Mesenchymal stem cell (in vitro differentiated cells and primary cell): ENCODE data around the gene SLIT3.

Experiments used
- DNase-seq: peaks from one replicate; pipeline ENCODE4 v3.0.0-alpha.2; 2013
- H2AFZ ChIP-seq: one replicate; pipeline ENCODE4 v1.6.1; 2013; ENCODE audit warnings: low read depth, mild to moderate bottlenecking, control low read depth, inconsistent platforms, low read length, moderate library complexity
- H2AK5ac ChIP-seq: 2 replicates; pipeline ENCODE4 v1.6.1; 2013; ENCODE audit warnings: low read length, moderate library complexity, mild to moderate bottlenecking, inconsistent platforms; ENCODE audit not compliant: severe bottlenecking
- H2BK120ac ChIP-seq: one replicate; pipeline ENCODE4 v1.6.1; 2013; ENCODE audit warnings: low read depth, mild to moderate bottlenecking, inconsistent platforms, low read length, moderate library complexity
- H2BK12ac ChIP-seq, 2 experiments: one replicate each; pipeline ENCODE4 v1.6.1; 2013; ENCODE audit warnings: inconsistent platforms in 2 of 2, low read length in 2 of 2, mild to moderate bottlenecking in 2 of 2, moderate library complexity in 2 of 2, control low read depth in 1 of 2
- H2BK15ac ChIP-seq: one replicate; pipeline ENCODE4 v1.6.1; 2013; ENCODE audit warnings: mild to moderate bottlenecking, low read depth, inconsistent platforms; ENCODE audit not compliant: poor library complexity, severe bottlenecking
- H2BK5ac ChIP-seq: 2 replicates; pipeline ENCODE4 v1.6.1; 2013; ENCODE audit warnings: low read depth, mild to moderate bottlenecking, low read length, control low read depth, inconsistent platforms; ENCODE audit not compliant: poor library complexity, severe bottlenecking
- H3K14ac ChIP-seq, 2 experiments: one replicate each; pipeline ENCODE4 v1.6.1; 2013; ENCODE audit warnings: inconsistent platforms in 2 of 2, low read length in 2 of 2, control low read depth in 1 of 2, mild to moderate bottlenecking in 1 of 2, moderate library complexity in 1 of 2
- H3K18ac ChIP-seq, 2 experiments: one replicate each; pipeline ENCODE4 v1.6.1; 2013; ENCODE audit warnings: inconsistent platforms in 2 of 2, low read length in 2 of 2, control low read depth in 1 of 2, low read depth in 1 of 2, mild to moderate bottlenecking in 1 of 2
- H3K23ac ChIP-seq, 2 experiments: one replicate each; pipeline ENCODE4 v1.6.1; 2013; ENCODE audit warnings: inconsistent platforms in 2 of 2, low read length in 2 of 2, mild to moderate bottlenecking in 2 of 2, moderate library complexity in 2 of 2, control low read depth in 1 of 2
- H3K27ac ChIP-seq: 2 replicates; pipeline ENCODE4 v1.5.1; 2013; ENCODE audit warnings: mild to moderate bottlenecking, moderate library complexity, low read length, control low read depth, inconsistent platforms; ENCODE audit not compliant: poor library complexity, severe bottlenecking
- H3K27me3 ChIP-seq, 2 experiments: 2 replicates each; pipeline versions ENCODE4 v1.6.1 to v1.7.0; 2013; ENCODE audit warnings: low read length in 2 of 2, mild to moderate bottlenecking in 2 of 2, moderate library complexity in 2 of 2, control low read depth in 1 of 2, inconsistent platforms in 1 of 2; ENCODE audit not compliant: control insufficient read depth in 1 of 2, insufficient read depth in 1 of 2
- H3K36me3 ChIP-seq, 2 experiments: 2 replicates each; pipeline versions ENCODE4 v1.6.1 to v1.7.0; 2013; ENCODE audit warnings: low read length in 2 of 2, control low read depth in 1 of 2, inconsistent platforms in 1 of 2, low read depth in 1 of 2, mild to moderate bottlenecking in 1 of 2; ENCODE audit not compliant: insufficient read depth in 2 of 2, control insufficient read depth in 1 of 2
- H3K4ac ChIP-seq, 2 experiments: one replicate each; pipeline ENCODE4 v1.6.1; 2013; ENCODE audit warnings: inconsistent platforms in 2 of 2, low read length in 2 of 2, mild to moderate bottlenecking in 2 of 2, moderate library complexity in 2 of 2, control low read depth in 1 of 2, low read depth in 1 of 2
- H3K4me1 ChIP-seq: 2 replicates; pipeline ENCODE4 v1.6.1; 2013; ENCODE audit warnings: low read depth, low read length, control low read depth; ENCODE audit not compliant: control insufficient read depth, insufficient read depth
- H3K4me2 ChIP-seq: 2 replicates; pipeline ENCODE4 v1.6.1; 2013; ENCODE audit warnings: low read length, mild to moderate bottlenecking, inconsistent platforms; ENCODE audit not compliant: poor library complexity, severe bottlenecking
- H3K4me3 ChIP-seq, 2 experiments: 2 replicates each; pipeline versions ENCODE4 v1.5.1 to v1.7.0; 2013; ENCODE audit warnings: low read length in 2 of 2, mild to moderate bottlenecking in 2 of 2, control low read depth in 1 of 2, low read depth in 1 of 2; ENCODE audit not compliant: insufficient read depth in 1 of 2
- H3K79me1 ChIP-seq: replicated peaks from 2 replicates; pipeline ENCODE4 v1.6.1; 2013; ENCODE audit warnings: mild to moderate bottlenecking, control low read depth, low read length, inconsistent platforms; ENCODE audit not compliant: poor library complexity, severe bottlenecking
- H3K9ac ChIP-seq: 2 replicates; pipeline ENCODE4 v1.7.0; 2013; ENCODE audit warnings: mild to moderate bottlenecking, low read length, moderate library complexity
- H3K9me3 ChIP-seq: 2 replicates; pipeline ENCODE4 v1.7.0; 2013; ENCODE audit warnings: mild to moderate bottlenecking, low read length; ENCODE audit not compliant: control insufficient read depth
- H4K8ac ChIP-seq: one replicate; pipeline ENCODE4 v1.6.1; 2013; ENCODE audit warnings: inconsistent platforms, mild to moderate bottlenecking, low read length, moderate library complexity
- H4K91ac ChIP-seq: one replicate; pipeline ENCODE4 v1.6.1; 2013; ENCODE audit warnings: mild to moderate bottlenecking, low read length, inconsistent platforms
- WGBS: methylation state at CpG from one replicate; pipeline ENCODE4 v1.1.7; 2013; ENCODE audit warnings: mixed read lengths; 5-methylcytosine and 5-hydroxymethylcytosine counted together

Gene SLIT3

GRCh38 chr5:168932400-168933189, 368.3 kb downstream of the SLIT3 start:
- Histone ChIP-seq H4K91ac (no peak overlapping the region), H3K4ac (no peak overlapping the region)

GRCh38 chr5:168931638-168932345, 369.1 kb downstream of the SLIT3 start:
- no peak overlapping the region for H3K23ac ChIP-seq
- H2BK120ac ChIP-seq = no peak overlapping the region
- H2AK5ac ChIP-seq = no peak overlapping the region
- no peak overlapping the region for H2AFZ ChIP-seq
- peaks cover 0 to 4% of the 10 kb centered on the region in 2 experiments for H3K27me3 ChIP-seq
- peaks cover 7% of the 10 kb centered on the region for H3K4me1 ChIP-seq
- no peak overlapping the region for H3K18ac ChIP-seq
- H3K9ac ChIP-seq = peak overlapping the region; percentile 51
- no peak overlapping the region for H4K91ac ChIP-seq
- H2BK12ac ChIP-seq = no peak overlapping the region
- WGBS = 51% methylated on average over 7 of the region's 8 CpGs
- no peak overlapping the region for H4K8ac ChIP-seq
- no peak overlapping the region for H3K14ac ChIP-seq
- peak; percentile 36 for DNase-seq
- no peak overlapping the region for H2BK5ac ChIP-seq
- no peak overlapping the region for H3K4me2 ChIP-seq
- no peak overlapping the region for H3K4ac ChIP-seq
- no peaks in the 10 kb centered on the region for H3K9me3 ChIP-seq
- no peaks in the 10 kb centered on the region for H3K79me1 ChIP-seq
- no peak overlapping the region for H2BK15ac ChIP-seq
- H3K4me3 ChIP-seq = no peak overlapping the region
- H3K36me3 ChIP-seq = no peaks in the 10 kb centered on the region
- H3K27ac ChIP-seq = no peak overlapping the region

More at GRCh38 chr5:168932400-168933189, 368.3 kb downstream of the SLIT3 start:
- Histone ChIP-seq H2AK5ac (no peak overlapping the region), H3K9me3 (no peaks in the 10 kb centered on the region), H3K9ac (peak overlapping the region; percentile 51), H3K14ac (no peak overlapping the region), H3K23ac (no peak overlapping the region), H3K18ac (no peak overlapping the region), H3K4me2 (no peak overlapping the region), H3K4me1 (peaks cover 7% of the 10 kb centered on the region), H2AFZ (no peak overlapping the region), H2BK12ac (no peak overlapping the region), H2BK5ac (no peak overlapping the region), H3K36me3 (no peaks in the 10 kb centered on the region), H3K27ac (no peak overlapping the region), H3K27me3 (peaks cover 0 to 4% of the 10 kb centered on the region in 2 experiments), H2BK120ac (no peak overlapping the region), H3K79me1 (no peaks in the 10 kb centered on the region), H2BK15ac (no peak overlapping the region), H3K4me3 (no peak overlapping the region), H4K8ac (no peak overlapping the region)
- DNase-seq = no peak
- WGBS = 81% methylated on average over 10 of the region's 10 CpGs

- H3K36me3 ChIP-seq = no peaks in the 10 kb centered on the region
- no peak overlapping the region for H3K4me2 ChIP-seq
- H4K8ac ChIP-seq = no peak overlapping the region
- no peak overlapping the region for H3K23ac ChIP-seq
- no peaks in the 10 kb centered on the region for H3K9me3 ChIP-seq
- H3K79me1 ChIP-seq = no peaks in the 10 kb centered on the region
- H3K4ac ChIP-seq = no peak overlapping the region
- H3K9ac ChIP-seq = no peak overlapping the region
- H3K27ac ChIP-seq = no peak overlapping the region
- no peak overlapping the region for H2AFZ ChIP-seq
- H4K91ac ChIP-seq = no peak overlapping the region
- no peak overlapping the region for H2AK5ac ChIP-seq
- H2BK5ac ChIP-seq = no peak overlapping the region
- no peak overlapping the region for H2BK120ac ChIP-seq
- WGBS = 84% methylated on average over 7 of the region's 7 CpGs
- DNase-seq = no peak
- no peak overlapping the region for H3K14ac ChIP-seq
- H3K18ac ChIP-seq = no peak overlapping the region
- peaks cover 0 to 13% of the 10 kb centered on the region in 2 experiments for H3K27me3 ChIP-seq
- peaks cover 7% of the 10 kb centered on the region for H3K4me1 ChIP-seq
- no peak overlapping the region for H2BK12ac ChIP-seq
- H2BK15ac ChIP-seq = no peak overlapping the region
- H3K4me3 ChIP-seq = no peak overlapping the region
Measured at GRCh38 chr5:168929656-168930055, 371.3 kb downstream of the SLIT3 start.

GRCh38 chr5:168925160-168925559, 375.8 kb downstream of the SLIT3 start:
- 89% methylated on average over 3 of the region's 3 CpGs for WGBS

More at GRCh38 chr5:168925160-168925559, 375.8 kb downstream of the SLIT3 start:
- H3K27me3 ChIP-seq = peaks cover 0 to 25% of the 10 kb centered on the region in 2 experiments
- H2BK120ac ChIP-seq = no peak overlapping the region
- H2AFZ ChIP-seq = no peak overlapping the region
- no peaks in the 10 kb centered on the region for H3K79me1 ChIP-seq
- H4K8ac ChIP-seq = no peak overlapping the region
- no peak overlapping the region for H3K9ac ChIP-seq
- no peak overlapping the region for H3K23ac ChIP-seq
- H4K91ac ChIP-seq = no peak overlapping the region
- DNase-seq = no peak
- no peak overlapping the region for H3K4me2 ChIP-seq
- H3K9me3 ChIP-seq = no peaks in the 10 kb centered on the region
- no peak overlapping the region for H2BK12ac ChIP-seq
- H3K36me3 ChIP-seq = no peaks in the 10 kb centered on the region
- no peak overlapping the region for H3K4ac ChIP-seq
- H3K14ac ChIP-seq = no peak overlapping the region
- no peaks in the 10 kb centered on the region for H3K4me1 ChIP-seq
- H3K27ac ChIP-seq = no peak overlapping the region
- no peak overlapping the region for H3K18ac ChIP-seq
- H3K4me3 ChIP-seq = no peak overlapping the region
- H2BK5ac ChIP-seq = no peak overlapping the region
- H2BK15ac ChIP-seq = no peak overlapping the region
- H2AK5ac ChIP-seq = no peak overlapping the region
